ENCODE measurements around the gene SLC6A8. TPM values are rescaled to one million over a fixed set of nuclear protein-coding genes. Genes with fewer than 3 reads are reported as not detected.
"Not testable (repeated sequence)": the region's sequence is repeated elsewhere in the genome, so short reads cannot be mapped to it uniquely, and the experiment has no call there.

Gene SLC6A8
- total RNA-seq, 2 experiments from 2014 or later: not detected

DNA sequence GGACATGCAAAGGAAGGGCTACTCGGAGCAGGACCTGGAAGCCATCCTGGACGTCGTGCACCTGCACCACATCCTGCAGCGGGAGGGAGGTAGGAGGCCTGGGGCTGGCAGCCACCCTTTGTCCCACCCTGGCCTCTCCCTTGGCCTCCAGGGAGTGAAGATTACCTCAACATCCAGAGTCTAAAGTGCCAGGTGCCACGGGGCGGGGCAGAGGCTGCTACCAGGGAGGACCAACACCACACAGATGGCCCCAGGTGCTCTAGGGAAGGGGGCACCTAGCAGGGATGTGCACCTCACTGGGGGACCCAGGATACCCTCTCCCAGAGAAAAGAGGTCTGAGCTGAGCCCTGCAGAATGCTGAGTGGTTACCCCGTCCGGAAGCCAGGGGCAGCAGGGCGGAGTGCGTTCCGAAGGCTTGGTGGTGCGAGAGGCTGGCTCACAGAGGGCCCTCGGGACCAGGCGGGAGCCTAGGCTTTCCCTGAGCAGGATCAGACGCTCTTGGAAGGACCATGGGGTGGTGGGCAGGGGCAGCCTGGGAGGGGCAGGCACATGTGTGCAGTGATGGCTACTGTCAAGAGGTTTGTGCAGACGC, 53.0 kb downstream of the SLC6A8 start:
- no peak overlapping the region for H2AFZ ChIP-seq (ENCODE audit: low read length)
- no peaks in the 10 kb centered on the region for H4K20me1 ChIP-seq (ENCODE audit: insufficient read depth, low read length)
- POLR2A ChIA-PET: no interaction called here
- H3K4me3 ChIP-seq (ENCODE audit: low read depth, low read length, poor library complexity, severe bottlenecking): no peak overlapping the region
- intact Hi-C loops (cut with micrococcal nuclease; ENCODE audit: unreplicated experiment): no loop called here
- no peak overlapping the region for H3K27ac ChIP-seq (ENCODE audit: low read depth, low read length, poor library complexity, severe bottlenecking)
- no peak for DNase-seq (ENCODE audit: low spot score)
- H3K9me3 ChIP-seq (ENCODE audit: low read length): no peaks in the 10 kb centered on the region
- TF ChIP-seq, protein P1, sequence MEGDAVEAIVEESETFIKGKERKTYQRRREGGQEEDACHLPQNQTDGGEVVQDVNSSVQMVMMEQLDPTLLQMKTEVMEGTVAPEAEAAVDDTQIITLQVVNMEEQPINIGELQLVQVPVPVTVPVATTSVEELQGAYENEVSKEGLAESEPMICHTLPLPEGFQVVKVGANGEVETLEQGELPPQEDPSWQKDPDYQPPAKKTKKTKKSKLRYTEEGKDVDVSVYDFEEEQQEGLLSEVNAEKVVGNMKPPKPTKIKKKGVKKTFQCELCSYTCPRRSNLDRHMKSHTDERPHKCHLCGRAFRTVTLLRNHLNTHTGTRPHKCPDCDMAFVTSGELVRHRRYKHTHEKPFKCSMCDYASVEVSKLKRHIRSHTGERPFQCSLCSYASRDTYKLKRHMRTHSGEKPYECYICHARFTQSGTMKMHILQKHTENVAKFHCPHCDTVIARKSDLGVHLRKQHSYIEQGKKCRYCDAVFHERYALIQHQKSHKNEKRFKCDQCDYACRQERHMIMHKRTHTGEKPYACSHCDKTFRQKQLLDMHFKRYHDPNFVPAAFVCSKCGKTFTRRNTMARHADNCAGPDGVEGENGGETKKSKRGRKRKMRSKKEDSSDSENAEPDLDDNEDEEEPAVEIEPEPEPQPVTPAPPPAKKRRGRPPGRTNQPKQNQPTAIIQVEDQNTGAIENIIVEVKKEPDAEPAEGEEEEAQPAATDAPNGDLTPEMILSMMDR (conservative IDR thresholded peaks at IDR 0.05; ENCODE audit: low read length): no peak
- TF ChIP-seq EZH2phosphoT487 (IDR thresholded peaks at IDR 0.05; ENCODE audit: borderline replicate concordance, low read depth, low read length): no peak
- no peaks in the 10 kb centered on the region for H3K9me2 ChIP-seq (ENCODE audit: insufficient read depth, low read length)
- peaks cover under 1% of the 10 kb centered on the region for H3K4me1 ChIP-seq (ENCODE audit: insufficient read depth, low read length, poor library complexity, severe bottlenecking)
- no peak overlapping the region for H3K4me2 ChIP-seq (ENCODE audit: low read length)
- no TSS peak for BruUV-seq (replicated peaks)
- H3K36me3 ChIP-seq (ENCODE audit: insufficient read depth, low read length): no peaks in the 10 kb centered on the region
- H3K79me2 ChIP-seq (ENCODE audit: insufficient read depth, low read depth, low read length): no peaks in the 10 kb centered on the region
- CTCF ChIA-PET (ENCODE audit: unreplicated experiment): no interaction called here

DNA sequence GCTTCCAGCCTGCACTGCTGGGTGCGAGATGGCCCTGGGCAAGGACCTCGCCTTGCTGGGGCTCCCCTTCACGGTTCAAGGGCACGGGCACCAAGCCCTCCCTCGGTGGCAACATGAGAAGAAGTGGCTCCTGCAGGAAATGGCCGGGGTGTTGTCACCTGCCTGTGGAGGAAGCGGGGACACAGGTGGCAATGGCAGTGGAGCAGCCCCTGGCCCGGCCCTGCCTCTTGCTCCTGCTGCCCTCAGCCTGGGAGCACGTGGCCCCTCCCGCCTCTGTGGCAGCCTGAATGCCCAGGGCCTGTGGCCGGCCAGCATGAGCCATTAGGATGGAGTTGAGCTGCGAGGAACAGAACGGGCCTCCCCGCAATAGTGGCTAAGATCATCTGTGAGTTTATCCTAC, 53.7 kb downstream of the SLC6A8 start:
- BruUV-seq (replicated peaks): no TSS peak
- Histone ChIP-seq H4K20me1 (ENCODE audit: insufficient read depth, low read length) (no peaks in the 10 kb centered on the region), H3K79me2 (ENCODE audit: insufficient read depth, low read depth, low read length) (no peaks in the 10 kb centered on the region), H3K4me3 (ENCODE audit: low read depth, low read length, poor library complexity, severe bottlenecking) (no peak overlapping the region), H3K27ac (ENCODE audit: low read depth, low read length, poor library complexity, severe bottlenecking) (no peak overlapping the region), H3K36me3 (ENCODE audit: insufficient read depth, low read length) (no peaks in the 10 kb centered on the region), H3K9me2 (ENCODE audit: insufficient read depth, low read length) (no peaks in the 10 kb centered on the region), H2AFZ (ENCODE audit: low read length) (no peak overlapping the region), H3K4me1 (ENCODE audit: insufficient read depth, low read length, poor library complexity, severe bottlenecking) (no peaks in the 10 kb centered on the region), H3K4me2 (ENCODE audit: low read length) (no peak overlapping the region), H3K9me3 (ENCODE audit: low read length) (no peaks in the 10 kb centered on the region)
- TF ChIP-seq, protein P1 (conservative IDR thresholded peaks at IDR 0.05; ENCODE audit: low read length): no peak
- no peak for TF ChIP-seq EZH2phosphoT487 (IDR thresholded peaks at IDR 0.05; ENCODE audit: borderline replicate concordance, low read depth, low read length)
- ChIA-PET CTCF (ENCODE audit: unreplicated experiment) (no interaction called here), POLR2A (no interaction called here)
- intact Hi-C loops (cut with micrococcal nuclease; ENCODE audit: unreplicated experiment): no loop called here
- no peak for DNase-seq (ENCODE audit: low spot score)

DNA sequence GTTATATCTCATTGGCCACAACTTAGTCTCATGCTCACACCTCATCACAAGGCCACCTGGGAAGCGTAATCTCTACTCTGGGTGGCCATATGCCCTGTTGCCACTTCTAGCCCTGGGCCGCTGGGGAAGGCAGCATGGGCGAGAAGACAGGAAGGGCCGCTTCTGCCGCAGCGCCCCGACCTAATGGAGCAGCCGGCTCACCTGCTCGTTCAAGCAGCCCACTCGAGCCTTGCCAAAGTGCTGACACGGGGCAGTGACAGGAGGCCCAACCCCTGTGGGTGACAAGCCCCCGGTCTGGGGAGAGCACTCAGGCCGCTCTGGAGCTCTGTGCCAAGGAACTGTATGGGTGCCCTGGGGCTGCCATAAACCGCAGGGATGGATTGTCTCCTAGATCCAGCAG, 54.4 kb downstream of the SLC6A8 start:
- POLR2A ChIA-PET; H3K9me3 ChIP-seq (ENCODE audit: low read length); H3K36me3 ChIP-seq (ENCODE audit: insufficient read depth, low read length); intact Hi-C loops (cut with micrococcal nuclease; ENCODE audit: unreplicated experiment); H4K20me1 ChIP-seq (ENCODE audit: insufficient read depth, low read length); H2AFZ ChIP-seq (ENCODE audit: low read length); H3K27ac ChIP-seq (ENCODE audit: low read depth, low read length, poor library complexity, severe bottlenecking); CTCF ChIA-PET (ENCODE audit: unreplicated experiment); DNase-seq (ENCODE audit: low spot score); H3K4me1 ChIP-seq (ENCODE audit: insufficient read depth, low read length, poor library complexity, severe bottlenecking); H3K4me3 ChIP-seq (ENCODE audit: low read depth, low read length, poor library complexity, severe bottlenecking); BruUV-seq (replicated peaks); H3K4me2 ChIP-seq (ENCODE audit: low read length); H3K79me2 ChIP-seq (ENCODE audit: insufficient read depth, low read depth, low read length); H3K9me2 ChIP-seq (ENCODE audit: insufficient read depth, low read length): not testable (repeated sequence)

DNA sequence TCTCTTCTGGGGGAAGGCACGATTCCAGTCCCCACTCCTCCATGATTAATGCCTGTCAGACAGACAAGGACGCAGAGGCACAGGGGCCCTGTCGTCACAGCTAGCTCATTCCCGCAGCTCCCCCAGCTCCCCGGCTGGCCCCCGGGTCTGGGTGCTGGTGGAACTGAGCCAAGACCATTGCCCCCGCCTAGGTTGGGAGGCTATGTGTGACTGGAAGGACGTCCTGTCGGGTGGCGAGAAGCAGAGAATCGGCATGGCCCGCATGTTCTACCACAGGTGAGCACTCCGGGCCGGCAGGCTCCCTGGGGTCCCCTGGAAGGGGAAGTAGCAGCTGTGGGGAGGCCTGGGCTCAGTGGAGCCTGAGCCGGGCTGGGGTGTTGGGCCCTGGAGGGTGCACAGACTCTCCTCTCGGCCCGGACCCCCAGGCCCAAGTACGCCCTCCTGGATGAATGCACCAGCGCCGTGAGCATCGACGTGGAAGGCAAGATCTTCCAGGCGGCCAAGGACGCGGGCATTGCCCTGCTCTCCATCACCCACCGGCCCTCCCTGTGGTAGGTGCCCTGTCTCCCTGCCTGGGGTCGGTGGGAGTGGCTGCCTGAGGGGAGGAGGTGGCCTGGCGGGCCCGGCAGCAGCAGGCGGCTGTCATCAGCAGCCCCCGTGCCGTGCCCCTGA, 55.2 kb downstream of the SLC6A8 start:
- H3K9me2 ChIP-seq (ENCODE audit: insufficient read depth, low read length); BruUV-seq (replicated peaks); H3K36me3 ChIP-seq (ENCODE audit: insufficient read depth, low read length); H3K79me2 ChIP-seq (ENCODE audit: insufficient read depth, low read depth, low read length); CTCF ChIA-PET (ENCODE audit: unreplicated experiment); H4K20me1 ChIP-seq (ENCODE audit: insufficient read depth, low read length); H3K9me3 ChIP-seq (ENCODE audit: low read length); POLR2A ChIA-PET; H3K27ac ChIP-seq (ENCODE audit: low read depth, low read length, poor library complexity, severe bottlenecking); H3K4me3 ChIP-seq (ENCODE audit: low read depth, low read length, poor library complexity, severe bottlenecking); intact Hi-C loops (cut with micrococcal nuclease; ENCODE audit: unreplicated experiment); DNase-seq (ENCODE audit: low spot score); H3K4me2 ChIP-seq (ENCODE audit: low read length); H2AFZ ChIP-seq (ENCODE audit: low read length); H3K4me1 ChIP-seq (ENCODE audit: insufficient read depth, low read length, poor library complexity, severe bottlenecking): not testable (repeated sequence)

DNA sequence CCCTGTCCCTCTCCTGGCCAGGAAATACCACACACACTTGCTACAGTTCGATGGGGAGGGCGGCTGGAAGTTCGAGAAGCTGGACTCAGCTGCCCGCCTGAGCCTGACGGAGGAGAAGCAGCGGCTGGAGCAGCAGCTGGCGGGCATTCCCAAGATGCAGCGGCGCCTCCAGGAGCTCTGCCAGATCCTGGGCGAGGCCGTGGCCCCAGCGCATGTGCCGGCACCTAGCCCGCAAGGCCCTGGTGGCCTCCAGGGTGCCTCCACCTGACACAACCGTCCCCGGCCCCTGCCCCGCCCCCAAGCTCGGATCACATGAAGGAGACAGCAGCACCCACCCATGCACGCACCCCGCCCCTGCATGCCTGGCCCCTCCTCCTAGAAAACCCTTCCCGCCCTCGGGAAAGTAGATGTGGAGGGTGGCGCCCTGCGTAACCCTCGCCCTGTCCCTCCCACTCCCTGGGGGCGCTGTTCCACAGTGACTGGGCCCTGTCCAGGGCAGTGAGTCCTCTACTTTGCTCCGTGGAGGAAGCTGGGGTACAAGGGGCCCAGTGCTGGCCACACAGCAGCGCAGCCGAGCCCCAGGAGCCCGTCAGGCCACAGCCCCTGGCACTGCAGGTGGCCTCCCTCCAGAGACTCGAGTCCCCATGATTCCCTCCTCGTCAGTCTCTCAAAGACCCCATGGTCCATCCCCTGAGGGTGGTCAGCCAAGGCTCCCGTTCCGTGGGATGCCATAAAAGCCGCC, 55.9 kb downstream of the SLC6A8 start:
- intact Hi-C loops (cut with micrococcal nuclease; ENCODE audit: unreplicated experiment): not testable (repeated sequence)

More for the DNA sequence above, 55.9 kb downstream of the SLC6A8 start:
- H3K36me3 ChIP-seq (ENCODE audit: insufficient read depth, low read length); H3K9me2 ChIP-seq (ENCODE audit: insufficient read depth, low read length); H3K9me3 ChIP-seq (ENCODE audit: low read length); H3K4me2 ChIP-seq (ENCODE audit: low read length); H4K20me1 ChIP-seq (ENCODE audit: insufficient read depth, low read length); H2AFZ ChIP-seq (ENCODE audit: low read length); POLR2A ChIA-PET; DNase-seq (ENCODE audit: low spot score); H3K4me3 ChIP-seq (ENCODE audit: low read depth, low read length, poor library complexity, severe bottlenecking); H3K4me1 ChIP-seq (ENCODE audit: insufficient read depth, low read length, poor library complexity, severe bottlenecking); CTCF ChIA-PET (ENCODE audit: unreplicated experiment); H3K27ac ChIP-seq (ENCODE audit: low read depth, low read length, poor library complexity, severe bottlenecking); BruUV-seq (replicated peaks); H3K79me2 ChIP-seq (ENCODE audit: insufficient read depth, low read depth, low read length): not testable (repeated sequence)
